GM23248 (cell line): ENCODE results near the gene RGS9.

Experiments used
- EZH2 ChIP-seq: fragments of 200-600 bp; sonication (generic); IDR thresholded peaks from 2 replicates; pipeline ENCODE4 v1.6.1; 2018; ENCODE audit warnings: antibody characterized with exemption, mild to moderate bottlenecking; ENCODE audit not compliant: insufficient read depth, poor library complexity, severe bottlenecking
- EZH2phosphoT487 ChIP-seq: fragments of 200-600 bp; sonication (generic); IDR thresholded peaks from 2 replicates; pipeline ENCODE4 v1.6.1; 2018; ENCODE audit warnings: antibody characterized with exemption, moderate library complexity, mild to moderate bottlenecking, low read depth; ENCODE audit not compliant: insufficient read depth

DNA sequence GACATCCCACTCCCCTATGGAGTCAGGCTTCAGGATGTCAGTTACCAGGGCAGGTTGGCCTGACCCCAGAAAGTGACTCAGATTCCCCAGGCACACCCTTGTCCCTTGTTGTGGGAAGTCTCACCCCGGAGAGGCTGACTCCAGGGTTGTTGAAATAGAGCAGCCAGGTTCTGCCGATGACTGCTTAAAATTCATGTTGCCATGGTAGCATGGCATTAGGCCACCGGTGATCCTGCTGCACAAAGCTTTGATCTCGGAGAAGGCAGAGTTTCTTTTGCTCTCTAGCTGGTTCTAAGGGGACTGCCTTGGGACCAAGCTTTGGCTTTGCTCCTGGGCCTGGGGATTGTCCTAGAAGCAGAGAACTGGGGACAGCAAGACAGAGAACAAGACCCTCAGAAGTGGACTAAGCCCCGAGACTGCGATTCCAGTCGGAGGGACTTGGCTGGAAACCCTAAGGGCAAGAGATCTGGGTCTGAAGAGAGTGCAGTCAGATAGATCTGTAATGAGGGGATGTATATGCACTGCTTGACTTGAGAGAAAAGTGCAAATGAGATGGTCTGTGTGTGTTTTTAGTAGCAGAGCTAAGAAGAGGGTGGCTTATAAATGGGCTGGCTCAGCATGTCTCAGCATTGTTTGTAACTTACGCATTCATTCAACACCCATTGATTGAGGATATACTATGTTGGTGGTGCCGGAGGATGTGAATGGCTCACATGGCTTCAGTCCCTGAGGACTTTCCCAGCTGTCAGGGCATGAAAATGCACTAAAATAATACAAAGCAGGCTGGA lies 106.9 kb downstream of the RGS9 start:
- no peak for TF ChIP-seq EZH2
- no peak for TF ChIP-seq EZH2phosphoT487
